GM12878 (cell line): ENCODE data around the gene LURAP1L. TPM values are rescaled to one million over a fixed set of nuclear protein-coding genes. Genes with fewer than 3 reads are reported as not detected.
A peak's percentile ranks its signal among the peaks of the same experiment; 100 is the strongest.

Source experiments
- ATAC-seq: fragments of 200-7000 bp; cut with Tn5 transposase; 3 replicates; pipeline ENCODE4 v1.9.1; 2020; ENCODE audit warnings: mild to moderate bottlenecking, moderate library complexity
- BruUV-seq: library from RNA; stranded (reverse); fragments of 400-500 nt; replicated peaks from 2 replicates; lab custom pipeline; 2021; lab: Mats Ljungman, UMichigan
- CTCF ChIA-PET: fragments of 300-600 bp; sonication (Branson Sonifier 250); formaldehyde crosslinking; extraction: SDS; loops from one replicate; lab custom pipeline; 2021; ENCODE audit warnings: inconsistent platforms; lab: Yijun Ruan, JAX
- POLR2A ChIA-PET: fragments of 350-600 bp; formaldehyde crosslinking; extraction: SDS; loops from one replicate; lab custom pipeline; 2021; ENCODE audit warnings: inconsistent platforms; lab: Charles Lee
- RAD21 ChIA-PET: fragments of 300-600 bp; sonication (Branson Sonifier 250); formaldehyde crosslinking; loops from one replicate; lab custom pipeline; 2023; ENCODE audit warnings: antibody characterized with exemption; ENCODE audit not compliant: unreplicated experiment; lab: Charles Lee
- SMC1A ChIA-PET: fragments of 300-600 bp; sonication (Branson Sonifier 250); formaldehyde crosslinking; loops from one replicate; lab custom pipeline; 2023; ENCODE audit not compliant: unreplicated experiment, uncharacterized antibody; lab: Charles Lee
- DNase-seq: peaks from one replicate; pipeline ENCODE4 v3.0.0-alpha.2; 2011; ENCODE audit warnings: low read depth, low spot score
- FAIRE-seq: peaks from 3 replicates; lab custom pipeline; 2011; peaks lifted over from hg19 to GRCh38; lab: Jason Lieb, UNC
- H2AFZ ChIP-seq: 2 replicates; pipeline ENCODE4 v1.6.0; 2011; ENCODE audit warnings: low read depth, low read length, control low read depth; ENCODE audit not compliant: control insufficient read depth
- H3K27ac ChIP-seq: 2 replicates; pipeline ENCODE4 v1.5.1; 2011; ENCODE audit warnings: control low read depth; ENCODE audit not compliant: control insufficient read depth, insufficient read depth
- H3K27me3 ChIP-seq, 2 experiments: replicated peaks in 1 of 2; 2 replicates each; pipeline versions ENCODE4 v1.6.0 to v1.6.1; 2011; ENCODE audit warnings: low read length in 1 of 2; ENCODE audit not compliant: control insufficient read depth in 2 of 2, insufficient read depth in 2 of 2
- H3K36me3 ChIP-seq, 2 experiments: 2 replicates each; pipeline ENCODE4 v1.5.1; 2011; ENCODE audit warnings: low read length in 1 of 2; ENCODE audit not compliant: control insufficient read depth in 2 of 2, insufficient read depth in 2 of 2
- H3K4me1 ChIP-seq: 2 replicates; pipeline ENCODE4 v1.6.1; 2011; ENCODE audit warnings: mild to moderate bottlenecking, low read length, moderate library complexity, mixed read lengths; ENCODE audit not compliant: control insufficient read depth, insufficient read depth
- H3K4me2 ChIP-seq: 2 replicates; pipeline ENCODE4 v1.6.0; 2011; ENCODE audit warnings: control low read depth; ENCODE audit not compliant: control insufficient read depth, insufficient read depth
- H3K4me3 ChIP-seq: fragments of 200-600 bp; sonication (generic); 2 replicates; pipeline ENCODE4 v1.5.1; 2016
- H3K79me2 ChIP-seq: 2 replicates; pipeline ENCODE4 v1.6.0; 2011; ENCODE audit warnings: low read length; ENCODE audit not compliant: control insufficient read depth, insufficient read depth
- H3K9ac ChIP-seq: 2 replicates; pipeline ENCODE4 v1.8.0; 2011; ENCODE audit warnings: low read length, control low read depth, mixed read lengths; ENCODE audit not compliant: control insufficient read depth, insufficient read depth
- H3K9me3 ChIP-seq: replicated peaks from 3 replicates; pipeline ENCODE4 v1.5.1; 2011; ENCODE audit warnings: mild to moderate bottlenecking, low read length; ENCODE audit not compliant: control insufficient read depth, insufficient read depth
- H4K20me1 ChIP-seq: 2 replicates; pipeline ENCODE4 v1.6.0; 2011; ENCODE audit not compliant: control insufficient read depth, insufficient read depth
- CTCF ChIP-seq, 3 experiments: IDR thresholded peaks in 2 of 3; conservative IDR thresholded peaks in 1 of 3; 2 replicates each; pipeline ENCODE4 v1.5.1; 2011; ENCODE audit warnings: low read depth in 3 of 3, low read length in 3 of 3, mild to moderate bottlenecking in 3 of 3, control low read depth in 2 of 3, moderate library complexity in 2 of 3, inconsistent platforms in 1 of 3, mixed read lengths in 1 of 3; ENCODE audit not compliant: control insufficient read depth in 2 of 3, insufficient read depth in 1 of 3; ENCODE audit errors: extremely low read depth in 1 of 3
- RAD21 ChIP-seq: IDR thresholded peaks from 2 replicates; pipeline ENCODE4 v1.6.1; 2011; ENCODE audit warnings: mild to moderate bottlenecking, low read depth, low read length, moderate library complexity; ENCODE audit not compliant: insufficient read depth
- RCOR1 ChIP-seq: conservative IDR thresholded peaks from 2 replicates; pipeline ENCODE4 v1.6.1; 2012; ENCODE audit warnings: low read depth, low read length, improper control_type of control experiment
- SMC3 ChIP-seq: IDR thresholded peaks from 2 replicates; pipeline ENCODE4 v1.6.1; 2011; ENCODE audit warnings: low read length, improper control_type of control experiment, borderline replicate concordance
- WGBS: methylation state at CpG from one replicate; pipeline ENCODE4 v1.1.6; 2016; ENCODE audit warnings: low lambda C conversion rate; ENCODE audit not compliant: insufficient replicate concordance, insufficient coverage; ENCODE audit errors: missing lambda C conversion rate; 5-methylcytosine and 5-hydroxymethylcytosine counted together
- in situ Hi-C: fragments of 300-500 bp; cut with MboI; formaldehyde crosslinking; loops from 9 replicates; pipeline ENCODE4 v1.14.3; 2018; ENCODE audit warnings: mixed read lengths
- intact Hi-C: fragments of 100-400 bp; cut with micrococcal nuclease; formaldehyde crosslinking; loops from one replicate; pipeline ENCODE4 v1.14.2; 2022; ENCODE audit not compliant: unreplicated experiment
- polyA plus RNA-seq, 11 experiments: library from polyadenylated mRNA; depleted of rRNA in 4 of 11; unstranded in 6 of 11; stranded (reverse) in 5 of 11; fragments of >200 nt; fragmentation: Nextera tagmentation in 4 of 11; fragmentation: Illumina TruSeq in 1 of 11; extraction: Ambion mirVana in 4 of 11; extraction: Trizol in 1 of 11; gene quantifications; 1 replicate in 1 of 11; 2 replicates in 10 of 11; pipeline versions ENCODE4 v1.2.1 to v1.2.3, GENCODE V29; 2011 to 2016; ENCODE audit warnings: inconsistent platforms in 2 of 11, missing spikeins in 2 of 11, low read depth in 1 of 11
- total RNA-seq, 4 experiments: library from RNA; depleted of rRNA in 3 of 4; stranded (reverse); fragments of >200 nt in 3 of 4; fragmentation: Illumina TruSeq in 1 of 4; extraction: Trizol in 1 of 4; gene quantifications; 2 replicates each; pipeline versions ENCODE4 v1.2.1 to v1.2.3, GENCODE V29; 2013 to 2021

Gene LURAP1L
- total and polyA plus RNA-seq, 10 of the 15 experiments (the other 5 are each of a cell fraction or from before 2014, with no cell fraction given), result 0.19 to 3.7 (median 0.69) TPM

- POLR2A ChIA-PET, result no interaction called here
- Histone ChIP-seq H2AFZ (no peak overlapping the region), H3K79me2 (no peaks in the 10 kb centered on the region), H3K4me2 (no peak overlapping the region), H3K4me1 (no peaks in the 10 kb centered on the region), H3K27me3 (no peaks in the 10 kb centered on the region), H3K9me3 (no peaks in the 10 kb centered on the region), H3K36me3 (no peaks in the 10 kb centered on the region), H3K27ac (no peak overlapping the region), H4K20me1 (no peaks in the 10 kb centered on the region), H3K4me3 (no peak overlapping the region), H3K9ac (no peak overlapping the region)
- no TSS peak for BruUV-seq
- FAIRE-seq (no peak), DNase-seq (no peak), ATAC-seq (peak; percentile 88)
- peak; percentile 47; the same call in 1 of the 2 replicates for TF ChIP-seq RAD21
- no peak for TF ChIP-seq RCOR1
- TF ChIP-seq CTCF (IDR thresholded peaks at IDR 0.05 in 2 of 3, conservative IDR thresholded peaks at IDR 0.05 in 1 of 3; ENCODE audit: control insufficient read depth in 2 of 3, extremely low read depth in 1 of 3, insufficient read depth in 1 of 3, low read depth in 3 of 3, low read length in 3 of 3), result peak; percentile 45 to 68 (median 55)
- TF ChIP-seq SMC3, result peak; percentile 50; the same call in 1 of the 2 replicates
- CTCF ChIA-PET, result interaction anchor here (0.8 to 3.5 kb wide), 12 partner anchors 9 to 101 kb away, joined by 3 to 37 read pairs (median 4); no protein-coding TSS in a partner anchor
- intact Hi-C loops, result loop anchor here (1.0 to 5.0 kb wide), 3 partner anchors 43 to 268 kb away; no protein-coding TSS in a partner anchor
- in situ Hi-C loops, result loop anchor here (5.0 kb wide), 1 partner anchor 97 kb away; no protein-coding TSS in a partner anchor
- 15% methylated on average over 9 of the region's 9 CpGs for WGBS
- RAD21 ChIA-PET, result interaction anchor here (0.8 to 1.8 kb wide), 3 partner anchors 8 to 97 kb away, joined by 3 to 5 read pairs (median 4); no protein-coding TSS in a partner anchor
- SMC1A ChIA-PET, result interaction anchor here (0.7 to 4.9 kb wide), 5 partner anchors 22 to 96 kb away, joined by 3 to 38 read pairs (median 8); partner anchors contain the start of gene LURAP1L
Observed at GRCh38 chr9:12819436-12820185, 44.8 kb downstream of the LURAP1L start.
